ENCODE data around the gene CNTF. TPM values are rescaled to one million over a fixed set of nuclear protein-coding genes. Genes with fewer than 3 reads are reported as not detected.

CNTF gene
- total and polyA plus RNA-seq, 2 experiments from 2014 or later: 3.1 TPM; not detected in 1

GRCh38 chr11:58658623-58659022, 36.2 kb downstream of the CNTF start:
- H4K20me1 ChIP-seq (ENCODE audit: insufficient read depth, poor library complexity, severe bottlenecking): no peaks in the 10 kb centered on the region
- H3K27ac ChIP-seq: peak overlapping the region; percentile 94
- peaks cover 5% of the 10 kb centered on the region for H3K4me1 ChIP-seq (ENCODE audit: insufficient read depth)
- no peak overlapping the region for H3K4me3 ChIP-seq
- no peak for DNase-seq (ENCODE audit: low spot score)
- no peaks in the 10 kb centered on the region for H3K9me3 ChIP-seq (ENCODE audit: low read depth)
- no peak overlapping the region for H2AFZ ChIP-seq
- TF ChIP-seq EZH2 (IDR thresholded peaks at IDR 0.05; ENCODE audit: borderline replicate concordance) (no peak), EZH2phosphoT487 (IDR thresholded peaks at IDR 0.05; ENCODE audit: low read depth, severe bottlenecking, unreplicated experiment) (no peak), CTCF (IDR thresholded peaks at IDR 0.05; ENCODE audit: poor library complexity) (no peak)
- H3K9me2 ChIP-seq (replicated peaks; ENCODE audit: insufficient read depth): no peaks in the 10 kb centered on the region
- no peaks in the 10 kb centered on the region for H3K79me2 ChIP-seq
- 65% methylated on average over 3 of the region's 3 CpGs for WGBS (ENCODE audit: low lambda C conversion rate, missing lambda C conversion rate)
- H3K36me3 ChIP-seq (replicated peaks; ENCODE audit: insufficient read depth, low read depth): no peaks in the 10 kb centered on the region
- no peaks in the 10 kb centered on the region for H3K27me3 ChIP-seq
- no peak overlapping the region for H3K4me2 ChIP-seq

- Histone ChIP-seq H4K20me1 (ENCODE audit: insufficient read depth, poor library complexity, severe bottlenecking) (no peaks in the 10 kb centered on the region), H3K4me2 (peak overlapping the region; percentile 49), H3K9me3 (ENCODE audit: low read depth) (no peaks in the 10 kb centered on the region), H3K4me1 (ENCODE audit: insufficient read depth) (peaks cover 5% of the 10 kb centered on the region), H3K9me2 (replicated peaks; ENCODE audit: insufficient read depth) (no peaks in the 10 kb centered on the region), H3K36me3 (replicated peaks; ENCODE audit: insufficient read depth, low read depth) (no peaks in the 10 kb centered on the region), H3K27me3 (no peaks in the 10 kb centered on the region), H3K4me3 (no peak overlapping the region), H3K27ac (peak overlapping the region; percentile 94), H3K79me2 (no peaks in the 10 kb centered on the region), H2AFZ (no peak overlapping the region)
- DNase-seq (ENCODE audit: low spot score): peak; percentile 76
- WGBS (ENCODE audit: low lambda C conversion rate, missing lambda C conversion rate): 39% methylated on average over 2 of the region's 2 CpGs
- TF ChIP-seq EZH2phosphoT487 (IDR thresholded peaks at IDR 0.05; ENCODE audit: low read depth, severe bottlenecking, unreplicated experiment): no peak
- no peak for TF ChIP-seq EZH2 (IDR thresholded peaks at IDR 0.05; ENCODE audit: borderline replicate concordance)
- no peak for TF ChIP-seq CTCF (IDR thresholded peaks at IDR 0.05; ENCODE audit: poor library complexity)
These were observed 36.9 kb downstream of the CNTF start for GRCh38 chr11:58659404-58659803.

GRCh38 chr11:58659910-58660570, 37.6 kb downstream of the CNTF start:
- DNase-seq (ENCODE audit: low spot score): no peak
- Histone ChIP-seq H2AFZ (no peak overlapping the region), H3K27ac (peak overlapping the region; percentile 94), H3K36me3 (replicated peaks; ENCODE audit: insufficient read depth, low read depth) (no peaks in the 10 kb centered on the region), H3K79me2 (no peaks in the 10 kb centered on the region), H3K9me2 (replicated peaks; ENCODE audit: insufficient read depth) (no peaks in the 10 kb centered on the region), H3K4me3 (no peak overlapping the region), H4K20me1 (ENCODE audit: insufficient read depth, poor library complexity, severe bottlenecking) (no peaks in the 10 kb centered on the region), H3K9me3 (ENCODE audit: low read depth) (no peaks in the 10 kb centered on the region), H3K4me2 (peak overlapping the region; percentile 49), H3K4me1 (ENCODE audit: insufficient read depth) (peaks cover 5% of the 10 kb centered on the region), H3K27me3 (no peaks in the 10 kb centered on the region)
- TF ChIP-seq EZH2phosphoT487 (IDR thresholded peaks at IDR 0.05; ENCODE audit: low read depth, severe bottlenecking, unreplicated experiment) (no peak), EZH2 (IDR thresholded peaks at IDR 0.05; ENCODE audit: borderline replicate concordance) (no peak), CTCF (IDR thresholded peaks at IDR 0.05; ENCODE audit: poor library complexity) (no peak)
- WGBS (ENCODE audit: low lambda C conversion rate, missing lambda C conversion rate): 55% methylated on average over 5 of the region's 5 CpGs
